Stimulated activated CD4-positive, alpha-beta T cell treated with anti-CD3 and anti-CD28 coated beads, Interleukin-1b, Interleukin-23, amount 100 ng/mL, for 1 hour (primary cell): ENCODE results near the gene SETD2.
"Not testable (repeated sequence)": the region's sequence is repeated elsewhere in the genome, so short reads cannot be mapped to it uniquely, and the experiment has no call there.

Experiments
- DNase-seq, 2 donors: peaks; one replicate each; pipeline ENCODE4 v3.0.0-alpha.2; 2020; ENCODE audit warnings: low read depth in 2 of 2

The SETD2 gene

DNA sequence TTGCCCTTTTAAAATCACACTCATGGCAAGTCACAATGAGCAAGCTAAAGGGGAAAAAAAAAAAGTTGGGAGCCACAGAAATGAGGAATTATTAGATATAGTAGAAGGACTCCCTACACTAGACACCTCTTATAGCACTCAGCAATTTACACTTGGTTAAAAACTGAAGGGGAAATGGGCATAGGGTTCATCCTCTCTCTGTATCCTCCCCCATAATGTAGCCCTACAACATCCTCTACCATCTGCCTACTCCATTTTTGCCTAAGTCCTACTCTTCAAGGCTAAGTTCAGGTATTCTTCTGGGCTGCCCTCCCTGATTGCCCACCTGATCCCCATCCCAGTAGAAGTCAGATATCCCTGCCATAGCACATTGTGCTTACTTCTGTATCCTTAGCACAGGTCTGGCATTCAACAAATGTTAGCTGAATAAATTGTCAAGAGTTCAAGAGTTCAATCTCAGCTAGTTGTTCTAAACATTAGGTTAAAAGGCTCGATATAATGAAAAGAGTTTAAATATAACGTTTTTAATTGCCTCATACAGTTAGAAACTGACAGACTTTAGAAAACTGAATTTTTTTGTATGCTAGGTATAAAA, 14.5 kb downstream of the SETD2 start:
- DNase-seq = no peak

DNA sequence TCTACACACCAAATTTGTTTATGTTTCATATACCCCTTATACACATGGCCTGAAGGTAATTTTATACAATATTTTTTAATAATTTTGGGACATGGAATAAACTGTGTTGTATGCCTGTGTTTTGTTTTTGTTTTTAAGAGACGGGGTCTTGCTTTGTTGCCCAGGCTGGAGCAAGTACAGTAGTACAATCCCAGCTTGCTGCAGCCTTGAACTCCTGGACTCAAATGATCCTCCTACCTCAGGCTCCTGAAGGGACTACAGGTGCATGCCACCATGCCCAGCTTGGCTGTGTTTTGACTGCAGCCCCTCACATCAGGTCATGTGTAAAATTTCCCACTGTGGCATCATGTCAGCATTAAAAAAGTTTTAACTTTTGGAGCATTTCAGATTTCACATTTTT, 18.6 kb downstream of the SETD2 start:
- no peak for DNase-seq

DNA sequence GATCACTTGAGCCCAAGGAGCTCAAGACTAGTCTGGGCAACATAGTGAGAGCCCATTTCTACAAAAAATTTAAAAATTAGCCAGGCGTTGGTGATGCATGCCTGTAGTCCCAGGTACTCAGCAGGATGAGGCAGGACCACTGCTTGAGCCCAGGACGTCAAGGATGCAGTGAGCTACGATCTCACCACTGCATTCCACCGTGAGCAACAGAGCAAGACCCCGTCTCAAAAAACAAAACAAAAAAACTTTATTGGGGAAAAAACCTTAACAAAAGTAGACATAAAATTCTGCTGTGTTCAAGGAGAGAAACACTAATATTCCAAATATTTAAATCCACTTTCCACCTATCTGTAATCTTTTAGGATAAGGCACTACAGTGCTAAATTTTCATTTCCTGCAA, 20.8 kb downstream of the SETD2 start:
- DNase-seq = no peak

DNA sequence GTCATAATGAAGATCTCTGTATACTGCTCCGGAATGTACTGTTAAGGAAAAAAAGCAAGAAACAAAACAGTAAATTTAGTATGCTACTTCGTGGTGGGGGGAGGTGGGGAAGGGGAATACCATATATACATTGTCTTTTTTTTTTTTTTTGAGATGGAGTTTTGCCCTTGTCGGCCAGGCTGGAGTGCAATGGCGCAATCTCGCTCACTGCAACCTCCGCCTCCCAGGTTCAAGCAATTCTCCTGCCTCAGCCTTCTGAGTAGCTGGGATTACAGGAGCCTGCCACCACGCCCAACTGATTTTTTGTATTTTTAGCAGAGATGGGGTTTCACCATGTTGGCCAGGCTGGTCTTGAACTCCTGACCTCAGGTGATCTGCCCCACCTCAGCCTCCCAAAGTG, 21.4 kb downstream of the SETD2 start:
- DNase-seq = not testable (repeated sequence)

DNA sequence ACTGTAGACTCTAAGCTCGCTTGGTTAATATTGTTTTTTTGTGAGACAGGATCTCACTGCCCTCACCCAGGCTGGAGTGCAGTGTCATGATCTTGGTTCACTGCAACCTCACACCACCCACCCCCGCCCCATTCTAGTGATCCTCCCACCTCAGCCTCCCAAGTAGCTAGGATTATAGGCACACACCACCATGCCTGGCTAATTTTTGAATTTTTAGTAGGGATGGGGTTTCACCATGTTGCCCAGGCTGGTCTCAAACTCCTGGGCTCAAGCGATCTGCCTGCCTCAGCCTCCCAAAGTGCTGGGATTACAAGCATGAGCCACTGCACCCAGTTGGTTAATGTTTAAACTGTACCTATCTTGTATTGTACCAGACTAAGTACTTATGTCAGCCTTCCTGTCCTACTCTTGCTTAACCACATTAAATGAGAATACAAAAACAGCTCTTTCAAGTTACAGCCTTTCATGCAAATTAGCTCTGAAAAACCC, 22.9 kb downstream of the SETD2 start:
- not testable (repeated sequence) for DNase-seq

DNA sequence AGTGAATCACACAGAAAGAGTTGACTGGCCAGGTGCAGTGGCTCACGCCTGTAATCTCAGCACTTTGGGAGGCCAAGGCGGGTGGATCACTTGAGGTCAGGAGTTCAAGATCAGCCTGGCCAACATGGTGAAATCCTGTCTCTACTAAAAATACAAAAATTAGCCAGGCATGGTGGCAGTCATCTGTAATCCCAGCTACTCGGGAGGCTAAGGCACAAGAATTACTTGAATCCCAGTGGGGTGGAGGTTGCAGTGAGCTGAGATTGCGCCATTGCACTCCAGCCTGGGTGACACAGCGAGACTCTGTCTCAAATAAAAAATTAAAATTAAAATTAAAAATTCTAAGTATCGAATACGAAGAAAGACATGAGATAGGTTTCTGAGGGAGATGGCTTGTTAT, 23.4 kb downstream of the SETD2 start:
- DNase-seq = not testable (repeated sequence)

DNA sequence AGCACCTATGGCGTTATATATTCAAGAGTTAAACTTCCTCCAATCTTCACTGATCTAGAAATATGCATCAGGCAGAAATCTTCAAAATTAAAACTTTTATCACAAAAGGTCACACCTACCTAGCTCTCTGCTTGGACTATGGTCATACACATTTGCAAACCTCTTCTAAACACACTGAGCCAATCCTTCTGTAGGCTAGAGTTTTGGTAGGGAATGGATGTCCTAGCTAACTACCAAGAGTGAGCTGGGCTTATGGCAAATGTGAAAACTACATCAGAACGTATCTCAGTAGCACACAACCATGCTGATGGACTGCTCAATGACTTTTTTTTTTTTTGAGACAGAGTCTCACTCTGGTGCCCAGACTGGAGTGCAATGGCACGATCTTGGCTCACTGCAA, 29.6 kb downstream of the SETD2 start:
- no peak for DNase-seq

DNA sequence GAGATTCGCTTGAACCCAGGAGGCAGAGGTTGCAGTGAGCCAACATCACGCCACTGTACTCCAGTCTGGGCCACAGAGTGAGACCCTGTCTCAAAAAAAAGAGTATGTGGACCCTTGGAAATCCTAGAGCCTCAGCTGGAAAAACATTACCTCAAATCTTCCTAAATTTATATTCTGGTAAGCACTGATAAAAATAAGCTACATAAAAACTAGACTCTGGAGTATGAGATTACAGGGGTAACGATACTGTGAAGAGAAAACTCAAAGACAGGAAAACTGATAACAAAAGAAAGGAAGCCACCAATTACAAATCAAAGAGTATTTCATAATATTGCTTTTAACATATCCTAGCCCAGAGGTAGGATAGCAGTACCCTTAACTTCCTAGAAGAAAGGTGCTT, 30.3 kb downstream of the SETD2 start:
- DNase-seq = no peak

DNA sequence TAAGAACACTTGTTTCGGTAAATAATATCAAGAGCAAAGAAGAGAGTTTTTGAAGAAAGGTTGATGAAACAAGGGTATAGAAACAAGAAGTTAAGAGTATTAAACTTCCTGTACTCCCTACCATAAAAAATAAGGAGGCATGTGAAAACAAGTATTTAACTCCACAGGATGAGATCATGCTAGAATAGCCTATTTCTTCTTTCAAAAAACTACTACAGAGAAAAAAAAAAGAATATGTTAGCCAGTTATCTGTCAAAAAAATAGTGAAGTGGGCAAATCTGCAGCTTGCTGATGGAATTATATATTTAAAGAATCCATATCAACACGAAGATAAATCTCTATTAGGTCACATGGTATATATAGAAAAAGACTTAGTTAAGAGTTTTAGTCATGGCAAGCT, 33.4 kb downstream of the SETD2 start:
- DNase-seq = no peak

DNA sequence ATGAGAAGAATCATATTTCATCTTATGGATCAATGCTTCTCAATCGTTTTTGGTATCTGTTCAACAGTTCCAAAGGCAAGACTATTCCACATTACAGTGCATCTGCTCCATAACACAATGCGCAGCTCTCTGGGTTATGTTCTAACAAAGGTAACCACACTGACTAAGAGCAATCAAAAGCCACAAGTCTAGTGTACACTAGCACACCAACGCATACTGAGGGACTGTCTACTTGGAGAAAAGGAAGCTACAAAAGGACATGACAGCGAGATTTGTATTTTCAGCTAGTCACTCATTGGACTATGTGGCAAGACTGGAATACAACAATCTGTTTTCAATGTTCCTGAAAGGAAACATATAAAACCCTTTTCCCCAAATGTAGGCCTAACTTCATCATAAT, 35.8 kb downstream of the SETD2 start:
- no peak for DNase-seq

DNA sequence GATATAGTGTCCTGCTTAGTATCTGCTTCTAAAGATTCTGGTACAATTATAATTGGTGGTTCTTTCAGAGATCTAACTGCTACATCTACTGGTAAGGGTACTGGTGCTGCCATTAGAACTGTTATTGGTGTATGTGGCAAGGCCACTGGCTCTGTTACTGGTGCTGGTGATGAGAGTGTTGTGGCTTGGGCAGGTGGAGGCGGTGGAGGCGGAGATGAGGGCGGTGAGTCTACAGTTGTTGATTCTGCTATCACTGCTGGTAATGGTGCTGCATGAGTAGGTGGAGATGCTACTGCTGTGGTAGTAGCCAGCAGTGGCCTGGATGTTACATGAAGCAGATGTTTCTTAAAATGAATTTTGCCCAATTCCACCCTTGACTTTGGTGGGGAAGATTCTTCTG, 40.1 kb downstream of the SETD2 start:
- no peak for DNase-seq

DNA sequence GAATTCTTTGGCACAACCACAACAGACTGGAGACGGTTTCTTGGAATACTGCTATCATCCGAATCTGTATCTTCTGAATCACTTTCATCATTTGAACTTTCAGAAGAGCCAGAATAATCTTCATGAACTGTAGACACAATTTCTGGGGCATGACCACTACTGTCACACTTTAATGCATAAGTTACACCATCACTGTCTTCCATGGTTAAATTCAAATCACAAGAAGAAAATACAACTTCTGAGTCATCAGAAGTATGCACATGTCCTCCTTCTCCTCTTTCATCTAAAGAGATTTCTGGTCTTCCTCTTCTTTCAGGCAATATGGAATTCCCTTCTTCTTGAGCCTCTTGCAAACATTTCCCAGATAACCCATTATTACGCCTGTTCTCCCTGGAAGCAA, 42.5 kb downstream of the SETD2 start:
- no peak for DNase-seq

DNA sequence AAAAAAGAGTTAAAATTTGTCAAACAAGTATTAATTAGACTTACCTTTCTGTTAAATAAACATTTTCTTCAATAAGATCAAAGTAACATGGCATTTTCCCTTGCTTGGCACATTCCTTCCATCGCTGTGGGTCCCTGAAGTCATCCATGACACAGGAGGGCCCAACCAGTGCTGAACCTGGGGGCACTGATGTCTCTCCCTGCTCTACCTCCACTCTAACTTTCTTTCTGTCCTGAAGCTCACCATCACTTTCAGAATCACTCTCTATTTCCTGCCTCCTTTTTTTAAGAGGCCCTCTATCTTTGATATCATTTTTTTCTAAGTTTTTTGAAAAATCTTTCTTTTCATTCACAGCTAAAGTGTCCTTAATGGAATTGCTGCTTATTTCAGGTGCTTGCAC, 43.8 kb downstream of the SETD2 start:
- DNase-seq = no peak

DNA sequence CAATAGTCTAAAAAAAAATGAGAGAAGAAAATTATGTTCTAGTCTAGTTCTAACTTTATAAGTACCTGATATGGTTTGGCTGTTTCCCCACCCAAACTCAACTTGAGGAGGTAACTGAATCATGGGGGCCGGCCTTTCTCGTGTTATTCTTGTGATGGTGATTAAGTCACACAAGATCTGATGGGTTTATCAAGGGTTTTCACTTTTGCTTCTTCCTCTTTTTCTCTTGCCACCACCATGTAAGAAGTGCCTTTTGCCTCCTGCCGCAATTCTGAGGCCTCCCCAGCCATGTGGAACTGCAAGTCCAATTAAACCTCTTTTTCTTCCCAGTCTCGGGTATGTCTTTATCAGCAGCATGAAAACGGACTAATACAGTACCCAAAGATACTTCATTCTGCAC, 44.5 kb downstream of the SETD2 start:
- DNase-seq = not testable (repeated sequence)

DNA sequence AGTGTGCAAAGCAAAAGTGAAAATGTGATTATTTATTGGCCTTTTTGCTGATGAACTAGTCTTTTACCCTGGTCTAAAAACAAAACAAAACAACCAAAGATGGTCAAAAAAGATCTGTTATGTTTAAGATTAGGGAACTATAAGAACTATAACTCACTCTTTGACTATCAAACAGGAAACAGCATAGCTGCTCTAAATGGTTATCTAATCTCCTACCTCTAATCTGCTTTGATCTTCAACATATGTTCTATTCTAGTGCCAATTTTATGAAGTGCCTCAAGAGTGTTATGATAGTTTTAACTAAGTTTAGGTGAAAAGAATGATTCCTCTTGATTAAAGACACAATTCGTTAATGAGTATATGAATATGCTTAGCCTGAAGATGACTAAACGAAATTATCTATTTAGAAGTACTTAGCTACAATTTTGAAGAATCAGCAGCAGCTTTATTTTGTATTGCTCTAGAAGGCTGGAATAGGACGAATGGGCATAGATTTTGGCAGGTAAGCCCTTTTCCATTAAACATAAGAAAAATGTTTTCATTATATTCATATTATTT, 46.0 kb downstream of the SETD2 start:
- DNase-seq = no peak

DNA sequence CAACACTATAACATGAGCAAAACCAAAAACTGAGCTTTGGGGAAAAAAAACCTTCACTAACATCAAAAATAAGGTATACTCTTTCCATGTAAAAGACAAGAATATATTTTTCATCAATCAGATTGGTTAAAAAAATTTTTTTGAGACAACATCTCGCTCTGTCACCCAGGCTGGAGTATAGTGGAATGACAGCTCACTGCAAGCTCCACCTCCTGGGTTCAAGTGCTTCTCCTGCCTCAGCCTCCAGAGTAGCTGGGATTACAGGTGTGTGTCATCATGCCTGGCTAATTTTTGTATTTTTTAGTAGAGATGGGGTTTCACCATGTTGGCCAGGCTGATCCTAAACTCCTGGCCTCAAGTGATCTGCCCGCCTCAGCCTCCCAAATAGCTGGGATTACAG, 48.4 kb downstream of the SETD2 start:
- DNase-seq = not testable (repeated sequence)

DNA sequence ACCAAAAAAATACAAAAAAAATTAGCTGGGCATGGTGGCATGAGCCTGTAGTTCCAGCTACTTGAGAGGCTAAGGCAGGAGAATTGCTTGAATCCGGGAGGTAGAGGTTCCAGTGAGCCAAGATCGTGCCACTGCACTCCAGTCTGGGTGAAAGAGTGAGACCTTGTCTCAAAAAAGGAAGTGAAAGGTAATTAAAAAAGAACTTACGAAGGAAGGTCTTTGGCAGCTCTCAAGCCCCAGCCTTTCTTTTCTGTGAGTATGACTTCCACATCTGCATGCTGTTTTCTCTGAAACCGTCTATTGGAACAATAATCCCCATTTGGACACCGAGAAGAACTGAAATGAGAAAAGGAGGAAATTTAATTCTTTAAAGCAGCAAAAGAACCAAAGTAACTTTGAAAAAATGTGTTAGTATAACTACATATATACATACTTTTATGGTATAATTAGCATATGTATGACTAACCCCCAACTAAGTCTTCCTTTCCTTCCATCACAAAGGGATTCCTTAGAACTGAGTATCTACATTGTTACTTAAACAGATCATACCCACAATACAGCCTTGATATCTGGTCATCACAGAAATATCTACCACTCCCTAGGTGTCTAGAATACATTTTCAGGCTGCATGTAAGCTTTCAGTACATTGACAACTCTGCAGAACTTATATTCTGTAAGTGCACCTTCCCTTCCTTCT, 50.1 kb downstream of the SETD2 start:
- no peak for DNase-seq

DNA sequence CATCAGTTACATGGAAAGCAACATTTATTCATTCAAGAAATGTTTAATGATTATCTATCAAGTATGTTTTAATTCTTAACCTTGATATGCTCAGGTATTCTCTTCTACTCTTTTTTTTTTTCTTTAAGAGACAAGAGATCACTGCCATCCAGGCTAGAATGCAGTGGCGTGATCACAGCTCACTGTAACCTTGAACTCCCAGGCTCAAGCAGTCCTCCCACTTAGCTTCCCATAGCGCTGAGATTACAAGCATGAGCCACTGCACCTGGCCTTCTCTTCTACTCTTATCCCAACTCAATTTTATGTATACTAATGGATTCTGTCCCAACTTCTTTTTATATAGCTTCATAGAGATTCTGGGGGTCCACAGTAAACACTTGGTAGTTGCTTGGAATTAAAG, 50.9 kb downstream of the SETD2 start:
- DNase-seq = no peak

DNA sequence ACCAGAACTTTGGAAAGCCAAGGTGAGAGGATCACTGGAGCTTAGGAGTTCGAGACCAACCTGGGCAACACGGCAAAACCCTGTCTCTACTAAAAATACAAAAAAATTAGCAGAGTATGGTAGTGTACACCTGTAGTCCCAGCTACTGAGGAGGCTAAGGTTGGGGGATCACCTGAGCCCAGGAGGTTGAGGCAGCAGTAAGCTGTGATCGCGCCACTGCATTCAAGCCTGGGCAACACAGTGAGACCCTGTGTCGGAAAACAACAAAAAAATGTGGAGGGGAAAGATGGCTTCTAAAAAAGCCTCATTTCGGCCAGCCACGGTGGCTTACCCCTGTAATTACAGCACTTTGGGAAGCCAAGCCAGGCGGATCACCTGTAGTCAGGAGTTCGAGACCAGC, 54.5 kb downstream of the SETD2 start:
- DNase-seq = no peak

DNA sequence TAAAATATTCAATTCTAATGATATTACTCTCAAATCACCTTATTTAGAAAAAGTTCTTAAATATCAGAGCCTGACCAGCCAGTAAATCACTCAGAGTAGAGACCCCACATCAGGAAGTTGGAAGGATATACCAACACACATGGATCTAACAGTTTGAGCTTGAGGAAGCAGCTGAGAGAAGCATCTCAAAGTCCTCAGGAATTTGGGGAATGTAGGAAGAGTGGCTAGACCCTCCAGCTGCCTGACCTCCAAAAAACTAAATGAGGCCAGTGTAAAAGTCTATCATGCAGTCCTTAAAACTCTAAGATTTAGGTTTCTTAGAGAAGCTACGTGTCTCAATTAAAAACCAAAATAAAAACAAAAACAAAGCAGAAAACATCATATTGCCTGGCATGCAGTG, 55.4 kb downstream of the SETD2 start:
- DNase-seq = no peak

DNA sequence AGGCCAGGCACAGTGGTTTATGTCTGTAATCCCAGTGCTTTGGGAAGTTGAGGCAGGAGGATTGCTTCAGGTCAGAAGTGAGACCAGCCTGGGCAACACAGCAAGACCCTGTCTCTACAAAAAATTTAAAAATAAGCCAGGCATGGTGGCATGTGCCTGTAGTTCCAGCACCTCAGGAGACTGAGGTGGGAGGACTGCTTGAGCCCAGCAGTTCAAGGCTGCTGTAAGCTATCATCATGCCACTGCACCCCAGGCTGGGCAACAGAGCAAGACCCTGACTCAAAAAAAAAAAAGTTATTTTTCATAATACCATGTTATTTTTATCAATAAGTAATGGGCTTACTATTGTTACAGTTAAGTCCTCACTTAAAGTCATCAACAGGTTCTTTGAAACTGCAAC, 59.7 kb downstream of the SETD2 start:
- DNase-seq = no peak

DNA sequence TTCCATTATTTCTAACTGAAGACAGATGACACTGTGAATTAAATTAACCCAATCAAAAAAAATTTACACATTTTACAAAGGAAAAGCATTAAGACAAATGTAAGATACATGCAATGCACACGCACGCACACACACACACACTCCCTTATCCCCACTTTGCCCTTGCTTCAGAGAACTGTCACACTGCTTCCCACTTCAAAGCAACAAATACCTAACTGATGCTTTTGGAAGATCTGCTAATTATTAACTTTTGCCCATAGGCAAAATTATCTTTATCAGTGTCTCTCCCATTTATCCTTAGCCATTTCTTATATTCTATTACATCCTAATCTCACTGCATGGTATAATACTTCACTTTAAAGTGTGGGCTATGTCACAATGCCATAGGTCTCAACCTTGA, 60.3 kb downstream of the SETD2 start:
- DNase-seq = no peak

DNA sequence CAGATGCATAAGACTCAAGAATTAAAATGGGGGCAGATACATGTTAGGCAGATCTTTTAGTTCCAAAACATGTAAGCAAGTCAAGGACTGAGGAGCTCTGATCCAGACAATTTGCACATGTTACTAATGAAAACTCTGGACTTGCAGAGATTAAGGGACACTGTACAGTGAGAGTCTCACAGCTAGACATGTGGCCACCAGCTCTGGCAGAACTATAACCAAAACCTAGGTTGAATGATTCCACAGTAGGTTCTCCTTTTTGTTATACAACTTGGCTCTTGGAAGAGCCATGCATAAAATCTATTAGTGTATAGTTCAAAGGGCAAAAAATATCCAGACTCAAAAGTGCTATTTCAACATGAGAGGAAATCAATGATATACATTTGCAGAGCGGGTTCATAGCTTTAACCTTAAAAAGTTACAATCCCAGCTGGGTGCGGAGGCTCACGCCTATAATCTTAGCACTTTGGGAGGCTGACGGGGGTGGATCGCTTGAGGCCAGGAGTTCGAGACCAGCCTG, 61.8 kb downstream of the SETD2 start:
- no peak for DNase-seq
